COR-L47 (cell line): Measurements from ENCODE around the gene MORN1.

Experiments
- DNase-seq: peaks from one replicate; lab custom pipeline; 2025; lab: John Stamatoyannopoulos, UW

MORN1 gene

GRCh38 chr1:2374252-2375155, 16.9 kb downstream of the MORN1 start:
- DNase-seq = no peak

- no peak for DNase-seq
These were observed 17.7 kb downstream of the MORN1 start for GRCh38 chr1:2373551-2374251.

- no peak for DNase-seq
These were observed 18.5 kb downstream of the MORN1 start for GRCh38 chr1:2372551-2373490.

- DNase-seq = no peak
These were observed 23.2 kb downstream of the MORN1 start for GRCh38 chr1:2368053-2368744.

GRCh38 chr1:2363847-2364513, 27.4 kb downstream of the MORN1 start:
- no peak for DNase-seq

GRCh38 chr1:2360588-2361364, 30.6 kb downstream of the MORN1 start:
- DNase-seq = no peak

GRCh38 chr1:2358651-2359640, 32.4 kb downstream of the MORN1 start:
- no peak for DNase-seq

- DNase-seq = no peak
These were observed 33.3 kb downstream of the MORN1 start for GRCh38 chr1:2358072-2358471.

GRCh38 chr1:2356911-2357845, 34.2 kb downstream of the MORN1 start:
- DNase-seq = no peak

GRCh38 chr1:2356401-2356800, 35.0 kb downstream of the MORN1 start:
- no peak for DNase-seq

GRCh38 chr1:2355373-2356261, 35.7 kb downstream of the MORN1 start:
- DNase-seq = no peak

- no peak for DNase-seq
These were observed 36.6 kb downstream of the MORN1 start for GRCh38 chr1:2354511-2355372.

- no peak for DNase-seq
These were observed 37.6 kb downstream of the MORN1 start for GRCh38 chr1:2353551-2354438.

GRCh38 chr1:2352897-2353550, 38.3 kb downstream of the MORN1 start:
- DNase-seq = no peak
